Neural crest cell (in vitro differentiated cells): ENCODE measurements around the gene ANOS1. TPM values are rescaled to one million over a fixed set of nuclear protein-coding genes. Genes with fewer than 3 reads are reported as not detected.
A peak's percentile ranks its signal among the peaks of the same experiment; 100 is the strongest.

Experiments
- DNase-seq: peaks from one replicate; pipeline ENCODE4 v3.0.0; 2021; ENCODE audit warnings: low read depth, mixed read lengths, low spot score
- H3K27ac Mint-ChIP-seq: one replicate; pipeline ENCODE4 v1.8.0; 2021; ENCODE audit warnings: mild to moderate bottlenecking, mixed read lengths; ENCODE audit not compliant: unreplicated experiment
- H3K27me3 Mint-ChIP-seq: 2 replicates; pipeline ENCODE4 v1.8.0; 2021; ENCODE audit warnings: low read depth, mild to moderate bottlenecking, mixed read lengths
- H3K36me3 Mint-ChIP-seq: 2 replicates; pipeline ENCODE4 v1.8.0; 2021; ENCODE audit warnings: low read depth, mild to moderate bottlenecking, mixed read lengths
- H3K4me1 Mint-ChIP-seq: 2 replicates; pipeline ENCODE4 v1.8.0; 2021; ENCODE audit warnings: mixed read lengths
- H3K4me3 Mint-ChIP-seq: one replicate; pipeline ENCODE4 v1.8.0; 2021; ENCODE audit warnings: mild to moderate bottlenecking, mixed read lengths
- H3K9me3 Mint-ChIP-seq: 2 replicates; pipeline ENCODE4 v1.8.0; 2021; ENCODE audit warnings: mixed read lengths
- CTCF ChIP-seq: fragments of 200-600 bp; sonication (generic); conservative IDR thresholded peaks from 2 replicates; pipeline ENCODE4 v1.5.0; 2021; ENCODE audit warnings: antibody characterized with exemption, mild to moderate bottlenecking
- total RNA-seq: library from RNA; stranded (reverse); gene quantifications from 2 replicates; pipeline ENCODE4 v1.2.1, GENCODE V29; 2021

ANOS1 gene
- total RNA-seq, 1 donor from 2014 or later, result 18.1 TPM

- peaks cover 4% of the 10 kb centered on the region for H3K9me3 Mint-ChIP-seq
- H3K36me3 Mint-ChIP-seq, result no peaks in the 10 kb centered on the region
- peak; percentile 34 for TF ChIP-seq CTCF
- no peak for DNase-seq
- H3K4me1 Mint-ChIP-seq, result no peaks in the 10 kb centered on the region
- no peak overlapping the region for H3K27ac Mint-ChIP-seq
- H3K4me3 Mint-ChIP-seq, result no peak overlapping the region
- H3K27me3 Mint-ChIP-seq, result peaks cover 16% of the 10 kb centered on the region
Observed at GRCh38 chrX:8755116-8755515, 23.2 kb upstream of the ANOS1 start.

- no peak for DNase-seq
- Mint-ChIP-seq H3K4me1 (peaks cover 3% of the 10 kb centered on the region), H3K27ac (no peak overlapping the region), H3K4me3 (no peak overlapping the region), H3K9me3 (no peaks in the 10 kb centered on the region), H3K27me3 (peaks cover 40% of the 10 kb centered on the region), H3K36me3 (no peaks in the 10 kb centered on the region)
- no peak for TF ChIP-seq CTCF
Observed at GRCh38 chrX:8749697-8750096, 17.8 kb upstream of the ANOS1 start.

- Mint-ChIP-seq H3K9me3 (no peaks in the 10 kb centered on the region), H3K27ac (no peak overlapping the region), H3K36me3 (no peaks in the 10 kb centered on the region), H3K4me3 (no peak overlapping the region), H3K27me3 (peaks cover 38% of the 10 kb centered on the region), H3K4me1 (peaks cover 3% of the 10 kb centered on the region)
- TF ChIP-seq CTCF, result peak; percentile 68
- no peak for DNase-seq
Observed at GRCh38 chrX:8748855-8749254, 16.9 kb upstream of the ANOS1 start.

GRCh38 chrX:8743126-8743732 is 11.3 kb upstream of the ANOS1 start:
- Mint-ChIP-seq H3K9me3 (no peaks in the 10 kb centered on the region), H3K4me3 (no peak overlapping the region), H3K27me3 (peaks cover 12% of the 10 kb centered on the region), H3K27ac (no peak overlapping the region), H3K4me1 (peaks cover 13% of the 10 kb centered on the region), H3K36me3 (no peaks in the 10 kb centered on the region)
- peak; percentile 84 for TF ChIP-seq CTCF
- peak; percentile 63 for DNase-seq

- no peak for DNase-seq
- H3K4me3 Mint-ChIP-seq, result no peak overlapping the region
- no peaks in the 10 kb centered on the region for H3K9me3 Mint-ChIP-seq
- peaks cover 13% of the 10 kb centered on the region for H3K27me3 Mint-ChIP-seq
- H3K4me1 Mint-ChIP-seq, result peaks cover 15% of the 10 kb centered on the region
- no peak overlapping the region for H3K27ac Mint-ChIP-seq
- no peak for TF ChIP-seq CTCF
- H3K36me3 Mint-ChIP-seq, result no peaks in the 10 kb centered on the region
Observed at GRCh38 chrX:8741981-8742380, 10.0 kb upstream of the ANOS1 start.
